GM21381 (cell line): ENCODE results near the gene CADPS2.

Source experiments
- ATAC-seq: cut with Tn5 transposase; IDR thresholded peaks from one replicate; pipeline ENCODE4 v1.9.1; 2021; ENCODE audit warnings: mild to moderate bottlenecking, moderate library complexity; ENCODE audit not compliant: unreplicated experiment

CADPS2 gene

GRCh38 chr7:122467661-122468449 lies 418.4 kb downstream of the CADPS2 start:
- no peak for ATAC-seq

GRCh38 chr7:122465296-122465695 lies 421.0 kb downstream of the CADPS2 start:
- ATAC-seq: no peak

GRCh38 chr7:122463631-122464030 lies 422.6 kb downstream of the CADPS2 start:
- ATAC-seq: no peak

- no peak for ATAC-seq
These were observed 425.3 kb downstream of the CADPS2 start for GRCh38 chr7:122460936-122461335.

- no peak for ATAC-seq
These were observed 428.3 kb downstream of the CADPS2 start for GRCh38 chr7:122457969-122458368.

GRCh38 chr7:122457325-122457724 lies 428.9 kb downstream of the CADPS2 start:
- ATAC-seq: no peak

GRCh38 chr7:122454776-122455507 lies 431.3 kb downstream of the CADPS2 start:
- no peak for ATAC-seq

GRCh38 chr7:122453432-122453831 lies 432.8 kb downstream of the CADPS2 start:
- no peak for ATAC-seq

GRCh38 chr7:122448893-122449589 lies 437.2 kb downstream of the CADPS2 start:
- no peak for ATAC-seq

- no peak for ATAC-seq
These were observed 443.3 kb downstream of the CADPS2 start for GRCh38 chr7:122442929-122443328.

- no peak for ATAC-seq
These were observed 447.8 kb downstream of the CADPS2 start for GRCh38 chr7:122438492-122438891.

GRCh38 chr7:122438006-122438405 lies 448.3 kb downstream of the CADPS2 start:
- no peak for ATAC-seq

- ATAC-seq: no peak
These were observed 452.5 kb downstream of the CADPS2 start for GRCh38 chr7:122433765-122434164.

- ATAC-seq: no peak
These were observed 455.6 kb downstream of the CADPS2 start for GRCh38 chr7:122430710-122431109.

- no peak for ATAC-seq
These were observed 456.3 kb downstream of the CADPS2 start for GRCh38 chr7:122429926-122430325.

GRCh38 chr7:122425731-122426130 lies 460.5 kb downstream of the CADPS2 start:
- ATAC-seq: no peak

- ATAC-seq: no peak
These were observed 462.7 kb downstream of the CADPS2 start for GRCh38 chr7:122423591-122423990.

- no peak for ATAC-seq
These were observed 469.9 kb downstream of the CADPS2 start for GRCh38 chr7:122416336-122416735.

GRCh38 chr7:122415510-122415909 lies 470.8 kb downstream of the CADPS2 start:
- ATAC-seq: no peak

- ATAC-seq: no peak
These were observed 472.9 kb downstream of the CADPS2 start for GRCh38 chr7:122413339-122413738.

- ATAC-seq: no peak
These were observed 473.4 kb downstream of the CADPS2 start for GRCh38 chr7:122412883-122413282.

- ATAC-seq: no peak
These were observed 473.8 kb downstream of the CADPS2 start for GRCh38 chr7:122412441-122412840.
